NCI-H146 treated with DMSO at 0.1 percent for 48 hours (cell line): Measurements from ENCODE around the gene XRN1.
A peak's percentile ranks its signal among the peaks of the same experiment; 100 is the strongest.
"Not testable (repeated sequence)": the region's sequence is repeated elsewhere in the genome, so short reads cannot be mapped to it uniquely, and the experiment has no call there.

Experiments
- DNase-seq: peaks from one replicate; lab custom pipeline; 2025; ENCODE audit not compliant: unreplicated experiment; lab: John Stamatoyannopoulos, UW

Gene XRN1

GRCh38 chr3:142353571-142353970 lies 94.3 kb downstream of the XRN1 start:
- DNase-seq: no peak

DNA sequence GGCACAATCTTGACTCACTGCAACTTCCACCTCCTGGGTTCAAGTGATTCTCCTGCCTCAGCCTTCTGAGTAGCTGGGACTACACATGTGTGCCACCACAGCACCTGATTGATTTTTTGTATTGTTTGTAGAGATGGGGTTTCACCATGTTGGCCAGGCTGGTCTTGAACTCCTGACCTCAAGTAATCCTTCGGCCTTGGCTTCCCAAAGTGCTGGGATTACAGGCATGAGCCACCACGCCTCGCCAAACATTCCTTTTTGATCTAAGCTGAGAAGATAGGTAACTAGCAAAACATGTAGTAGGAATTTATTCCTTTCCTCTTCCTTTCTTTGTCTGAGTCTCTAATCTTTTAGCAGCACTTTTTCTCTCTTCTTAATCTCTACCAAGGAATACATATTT lies 95.1 kb downstream of the XRN1 start:
- DNase-seq: not testable (repeated sequence)

DNA sequence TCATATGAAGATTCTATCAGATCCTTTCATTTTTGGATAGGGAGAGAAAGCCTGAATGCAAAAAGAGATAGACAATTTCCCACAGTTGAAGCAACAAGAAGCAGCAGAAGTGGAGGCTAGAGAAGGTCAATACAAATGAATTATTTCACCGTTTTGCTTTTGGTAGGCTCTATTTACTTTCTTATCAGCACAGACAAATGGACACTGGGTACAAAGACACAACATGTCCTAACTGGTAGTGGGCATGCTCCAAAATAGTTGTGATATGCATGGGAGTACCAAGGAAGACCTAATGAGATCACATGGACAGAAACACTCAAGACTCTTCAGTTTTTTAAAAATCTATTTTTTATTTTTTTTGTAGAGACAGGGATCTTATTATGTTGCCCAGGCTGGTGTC lies 99.4 kb downstream of the XRN1 start:
- no peak for DNase-seq

- no peak for DNase-seq
These were observed 109.8 kb downstream of the XRN1 start for GRCh38 chr3:142337994-142338393.

DNA sequence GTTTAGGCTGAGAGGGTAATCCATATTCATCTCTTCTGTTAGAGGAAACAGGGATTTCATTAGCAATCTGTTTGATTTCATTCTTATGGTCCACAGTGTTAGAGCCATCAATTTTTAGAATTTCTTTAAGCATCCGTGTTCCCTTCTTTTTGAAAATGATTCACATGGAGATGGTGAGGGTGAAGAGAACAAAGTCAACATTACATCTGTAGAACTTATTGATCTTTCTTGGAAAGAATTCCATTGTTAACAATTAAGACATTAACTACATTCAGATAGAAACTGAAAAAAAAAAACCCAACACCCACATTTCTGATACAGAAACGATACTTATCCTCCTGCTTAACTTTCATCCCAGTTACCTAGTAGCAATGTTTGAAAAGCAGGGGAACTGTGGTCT lies 115.4 kb downstream of the XRN1 start:
- DNase-seq: no peak

GRCh38 chr3:142324275-142324953 lies 123.4 kb downstream of the XRN1 start:
- DNase-seq: not testable (repeated sequence)

DNA sequence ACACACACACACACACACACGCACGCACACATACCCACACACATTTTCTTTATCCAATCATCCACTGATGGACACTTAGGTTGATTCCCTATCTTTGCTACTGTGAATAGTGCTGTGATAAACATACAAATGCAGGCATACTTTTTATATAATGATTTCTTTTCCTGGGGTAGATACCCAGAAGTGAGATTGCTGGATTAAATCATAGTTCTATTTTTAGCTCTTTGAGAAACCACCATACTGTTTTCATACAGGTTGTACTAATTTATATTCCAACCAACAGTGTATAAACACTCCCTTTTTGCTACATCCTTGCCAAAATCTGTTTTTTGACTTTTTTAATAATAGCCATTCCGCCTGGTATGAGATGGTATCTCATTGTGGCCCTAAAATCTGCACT lies 127.9 kb downstream of the XRN1 start:
- no peak for DNase-seq

DNA sequence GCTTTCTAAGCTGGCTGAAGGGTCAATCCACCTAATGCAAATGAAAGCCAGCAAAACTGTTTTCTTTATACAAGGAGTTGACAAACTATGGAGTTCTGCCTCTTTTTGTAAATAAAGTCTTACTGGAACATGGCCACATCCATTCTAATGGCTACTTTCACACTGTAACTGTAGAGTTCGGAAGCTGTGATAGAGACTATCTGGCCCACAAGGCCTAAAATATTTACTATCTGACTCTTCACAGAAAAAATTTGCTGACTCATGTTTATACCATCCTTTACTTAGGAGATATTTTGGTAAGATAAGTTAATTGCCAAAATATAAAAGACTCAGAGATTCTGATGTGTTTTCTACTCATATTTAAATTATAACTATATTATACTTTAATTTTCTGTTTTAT lies 128.7 kb downstream of the XRN1 start:
- DNase-seq: no peak

- DNase-seq: no peak
These were observed 129.5 kb downstream of the XRN1 start for GRCh38 chr3:142318331-142318730.

DNA sequence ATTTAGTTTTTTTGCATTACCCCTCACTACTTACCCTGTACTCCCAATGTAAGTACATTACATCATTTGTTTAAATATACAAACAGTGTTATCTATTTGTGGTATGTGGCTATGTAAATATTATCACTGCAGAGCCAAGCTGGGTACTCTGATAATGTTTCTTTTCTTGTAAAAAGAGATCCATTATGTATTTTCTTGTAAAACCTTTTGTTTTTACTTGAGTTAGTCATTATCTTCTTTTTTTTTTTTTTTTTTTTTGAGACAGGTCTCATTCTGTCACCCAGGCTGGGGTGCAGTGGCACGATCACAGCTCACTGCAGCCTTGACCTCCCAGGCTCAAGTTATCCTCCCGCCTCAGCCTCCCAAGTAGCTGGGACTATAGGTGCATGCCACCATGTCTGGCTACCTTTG lies 131.9 kb downstream of the XRN1 start:
- peak; percentile 29 for DNase-seq

DNA sequence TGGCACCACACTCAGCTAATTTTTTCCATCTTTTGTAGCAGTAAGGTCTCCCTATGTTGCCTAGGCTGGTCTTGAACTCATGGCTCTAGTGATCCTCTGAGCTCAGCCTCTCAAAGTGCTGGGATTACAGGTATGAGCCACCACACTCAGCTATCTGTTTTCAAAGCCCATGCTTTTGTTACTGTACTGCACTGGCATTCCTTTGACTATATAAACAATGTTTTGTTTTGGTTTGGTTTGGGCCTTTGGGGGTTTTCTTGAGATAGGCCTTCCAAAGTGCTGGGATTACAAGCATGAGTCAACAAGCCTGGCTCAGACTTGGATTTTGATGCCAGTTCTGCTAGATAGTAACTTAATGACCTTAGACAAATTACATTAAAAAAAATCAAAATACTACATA lies 132.8 kb downstream of the XRN1 start:
- no peak for DNase-seq

DNA sequence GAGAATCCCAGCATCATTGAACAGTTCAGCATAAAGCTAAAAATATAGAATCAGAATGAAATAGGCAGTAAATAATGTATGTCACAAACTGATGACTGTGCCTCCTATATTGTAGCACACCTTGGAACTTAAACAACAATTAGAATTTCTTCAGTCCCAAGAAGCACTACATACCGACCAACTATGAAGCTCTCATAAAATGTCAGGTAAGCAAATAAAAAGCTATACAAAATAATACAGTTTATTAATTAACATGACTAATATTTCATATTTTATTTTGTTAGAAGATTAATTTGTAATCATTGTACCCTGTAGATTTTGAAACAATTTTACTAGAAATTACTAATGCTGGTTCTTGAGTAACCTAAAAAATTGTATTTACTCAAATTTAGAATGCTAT lies 137.4 kb downstream of the XRN1 start:
- no peak for DNase-seq

DNA sequence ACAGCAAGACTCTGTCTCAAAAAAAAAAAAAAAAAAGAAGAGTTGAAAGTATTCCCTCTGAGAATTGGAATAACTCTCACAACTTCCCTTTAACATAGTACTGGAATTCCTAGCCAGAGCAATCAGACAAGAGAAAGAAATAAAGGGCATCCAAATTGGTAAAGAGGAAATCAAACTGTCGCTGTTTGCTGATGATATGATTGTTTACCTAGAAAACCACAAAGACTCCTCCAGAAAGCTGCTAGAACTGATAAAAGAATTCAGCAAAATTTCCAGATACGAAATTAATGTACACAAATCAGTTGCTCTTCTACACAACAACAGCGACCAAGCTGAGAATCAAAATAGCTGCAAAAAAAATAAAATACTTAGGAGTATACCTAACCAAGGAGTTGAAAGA lies 145.0 kb downstream of the XRN1 start:
- not testable (repeated sequence) for DNase-seq

DNA sequence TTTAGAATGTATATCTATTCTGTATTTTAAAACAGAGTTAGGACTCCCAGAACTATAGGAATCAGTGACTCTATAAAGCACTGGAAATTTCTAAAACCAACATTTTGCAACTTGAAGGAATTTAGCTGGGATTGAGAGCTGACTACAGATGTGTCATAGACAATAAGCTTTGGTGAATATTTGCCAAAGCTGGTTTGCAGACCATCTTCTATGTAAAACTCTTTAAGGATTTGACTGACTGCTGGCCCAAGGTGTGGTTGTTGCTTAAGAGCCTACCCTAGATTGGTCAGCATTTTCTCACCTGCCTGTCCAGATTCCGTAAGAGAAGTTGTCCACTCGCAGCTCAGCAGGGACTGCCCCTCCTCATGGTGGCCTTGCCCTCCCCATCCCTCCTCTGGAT lies 149.2 kb downstream of the XRN1 start:
- DNase-seq: no peak

GRCh38 chr3:142296507-142296906 lies 151.3 kb downstream of the XRN1 start:
- DNase-seq: no peak

- DNase-seq: no peak
These were observed 159.8 kb downstream of the XRN1 start for GRCh38 chr3:142287866-142288638.

- no peak for DNase-seq
These were observed 162.7 kb downstream of the XRN1 start for GRCh38 chr3:142285083-142285517.

DNA sequence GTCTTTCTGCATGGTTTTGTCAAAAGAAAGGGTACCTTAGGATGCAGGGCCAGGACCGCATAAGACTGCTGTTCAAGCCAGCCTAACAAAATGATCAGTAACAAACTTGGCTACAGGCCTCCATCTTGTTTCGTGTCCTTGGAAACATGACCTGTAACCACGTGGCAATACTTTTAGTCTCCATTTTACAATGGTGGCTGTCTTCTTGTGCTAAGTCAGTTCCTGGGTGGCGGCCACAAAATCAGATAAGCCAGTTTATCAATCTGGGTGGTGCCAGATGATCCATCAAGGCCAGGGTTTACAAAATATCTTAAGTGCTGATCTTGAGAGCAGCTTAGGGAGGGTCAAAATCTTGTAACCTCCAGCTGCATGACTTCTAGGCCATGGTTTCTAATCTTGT lies 165.3 kb downstream of the XRN1 start:
- no peak for DNase-seq

DNA sequence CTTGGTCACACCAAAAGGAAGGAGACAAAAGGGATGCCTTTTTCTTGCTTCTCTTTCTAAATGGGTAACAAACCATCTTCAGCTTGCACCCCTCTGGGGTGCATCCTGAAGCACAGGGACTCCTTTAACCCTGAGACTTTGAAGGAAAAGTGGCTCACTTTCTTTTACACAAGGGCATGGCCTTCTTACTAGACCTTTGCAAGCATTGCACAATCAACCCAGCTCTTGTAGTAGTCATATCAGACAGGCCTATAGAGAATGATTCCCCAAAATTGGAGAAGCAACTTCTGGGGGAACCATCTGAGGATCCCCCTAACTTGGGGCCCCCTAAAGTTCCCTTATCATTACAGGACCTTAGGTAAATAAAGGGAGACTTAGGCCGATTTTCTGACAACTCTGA lies 166.4 kb downstream of the XRN1 start:
- no peak for DNase-seq

GRCh38 chr3:142279965-142280590 lies 167.8 kb downstream of the XRN1 start:
- peak; percentile 74 for DNase-seq

DNA sequence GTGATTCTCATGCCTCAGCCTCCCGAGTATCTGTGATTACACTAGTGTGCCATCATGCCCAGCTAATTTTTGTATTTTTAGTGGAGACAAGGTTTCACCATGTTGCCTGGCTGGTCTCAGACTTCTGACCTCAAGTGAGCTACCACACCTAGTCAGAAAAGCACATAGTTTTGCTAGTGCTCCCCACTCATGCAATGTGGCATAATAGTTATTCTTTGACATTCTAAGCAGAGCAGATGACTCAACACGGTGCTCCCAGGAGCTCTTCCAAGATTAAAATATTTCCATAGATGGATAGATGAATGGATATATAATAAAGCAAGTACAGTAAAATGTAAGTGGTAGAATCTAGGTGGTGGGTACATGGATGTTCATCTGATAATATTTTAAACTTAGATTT lies 169.4 kb downstream of the XRN1 start:
- no peak for DNase-seq

DNA sequence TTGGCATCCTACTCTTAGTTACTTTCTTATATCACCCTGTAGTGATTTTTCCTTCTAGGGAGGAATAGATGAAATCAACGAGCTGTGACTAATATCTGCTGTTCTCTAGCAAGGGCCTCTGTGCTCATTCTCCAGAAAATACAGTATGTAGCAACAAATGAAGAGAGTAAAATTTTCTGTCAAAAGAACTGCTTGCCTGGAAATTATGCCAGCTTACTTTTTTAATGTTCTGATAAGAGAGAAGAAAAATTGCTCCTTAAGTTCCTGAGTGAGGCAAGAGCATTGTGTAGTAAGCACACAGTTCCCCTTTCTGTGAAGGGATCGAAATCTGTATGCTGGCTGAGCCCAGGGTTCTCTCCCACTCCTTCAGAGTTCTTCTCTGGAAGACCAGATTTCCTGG lies 171.1 kb downstream of the XRN1 start:
- DNase-seq: no peak
